Loucy (cell line): ENCODE results near the gene CELF2.

Experiments
- CTCF ChIP-seq: fragments of 200-600 bp; sonication (generic); conservative IDR thresholded peaks from 2 replicates; pipeline ENCODE4 v1.5.1; 2014; ENCODE audit warnings: mild to moderate bottlenecking, antibody characterized with exemption, low read length
- EZH2phosphoT487 ChIP-seq: fragments of 200-600 bp; IDR thresholded peaks from 2 replicates; pipeline ENCODE4 v1.6.1; 2018; ENCODE audit warnings: antibody characterized with exemption, mild to moderate bottlenecking, moderate library complexity, borderline replicate concordance

- TF ChIP-seq CTCF (no peak), EZH2phosphoT487 (no peak)
These were observed 322.0 kb downstream of the CELF2 start for GRCh38 chr10:11339660-11340059.
